C4-2B (cell line): ENCODE measurements around the gene CD52.

Source experiments
- CTCF ChIP-seq: fragments of 450-650 bp; conservative IDR thresholded peaks from 2 replicates; pipeline ENCODE4 v1.5.1; 2017; ENCODE audit warnings: mild to moderate bottlenecking
- ZFX ChIP-seq: fragments of 450-650 bp; IDR thresholded peaks from 2 replicates; pipeline ENCODE4 v1.6.1; 2017

GRCh38 chr1:26285366-26286063 lies 32.2 kb upstream of the CD52 start:
- TF ChIP-seq CTCF (peak; percentile 55), ZFX (no peak)
